ENCODE measurements around the gene LRR1. TPM values are rescaled to one million over a fixed set of nuclear protein-coding genes. Genes with fewer than 3 reads are reported as not detected.
"Not testable (repeated sequence)": the region's sequence is repeated elsewhere in the genome, so short reads cannot be mapped to it uniquely, and the experiment has no call there.

The LRR1 gene
- total RNA-seq, 1 donor from 2014 or later: 6.2 TPM

DNA sequence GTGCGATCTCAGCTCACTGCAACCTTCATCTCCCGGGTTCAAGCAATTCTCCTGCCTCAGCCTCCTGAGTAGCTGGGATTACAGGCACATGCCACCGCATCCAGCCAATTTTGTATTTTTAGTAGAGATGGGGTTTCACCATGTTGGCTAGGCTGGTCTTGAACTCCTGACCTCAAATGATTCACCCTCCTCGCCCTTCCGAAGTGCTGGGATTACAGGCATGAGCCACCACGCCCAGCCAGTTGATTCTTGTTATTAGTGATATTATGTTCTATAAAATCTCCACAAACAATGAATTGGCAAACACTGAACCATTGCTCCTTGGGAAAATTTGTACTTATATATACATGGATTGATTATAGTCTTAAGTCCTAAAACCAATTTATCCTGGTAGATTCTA is 58.8 kb downstream of the LRR1 start:
- DNase-seq (ENCODE audit: missing footprints); ATAC-seq; intact Hi-C loops (cut with DNase I): not testable (repeated sequence)

DNA sequence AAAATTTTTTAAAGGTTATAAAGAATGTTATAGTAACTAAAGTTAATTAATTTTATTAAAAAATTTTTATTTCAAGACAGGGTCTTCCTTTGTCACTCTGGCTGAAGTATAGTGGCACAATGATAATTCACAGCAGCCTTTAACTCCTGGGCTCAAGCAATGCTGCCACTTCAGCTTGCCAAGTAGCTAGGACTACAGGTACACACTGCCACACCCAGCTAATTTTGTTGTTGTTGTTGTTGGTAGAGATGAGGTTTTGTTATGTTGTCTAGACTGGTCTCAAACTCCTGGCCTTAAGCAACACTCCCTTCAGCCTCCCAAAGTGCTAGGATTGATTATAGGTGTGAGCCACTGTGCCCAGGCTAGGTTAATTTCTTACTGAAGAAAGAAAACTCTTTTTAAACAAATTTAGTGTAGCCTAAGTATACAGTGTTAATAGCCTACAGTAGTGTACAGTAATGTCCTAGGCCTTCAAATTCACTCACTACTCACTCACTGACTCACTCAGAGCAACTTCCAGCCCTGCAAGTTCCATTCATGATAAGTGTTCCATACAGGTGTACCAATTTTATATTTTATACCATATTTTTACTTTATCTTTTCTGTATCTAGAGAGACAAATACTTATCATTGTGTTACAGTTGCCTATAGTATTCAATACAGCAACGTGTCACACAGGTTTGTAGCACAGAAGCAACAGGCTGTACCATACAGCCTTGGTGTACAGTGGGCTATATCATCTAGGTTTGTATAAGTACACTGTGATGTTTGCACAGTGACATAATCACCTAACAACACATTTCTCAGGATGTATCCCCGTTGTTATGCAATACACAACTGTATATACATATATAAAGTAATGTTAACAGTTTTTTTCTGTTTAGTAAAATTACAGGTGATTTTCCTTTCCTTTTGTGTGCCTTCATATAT is 61.1 kb downstream of the LRR1 start:
- intact Hi-C loops (cut with DNase I): no loop called here
- DNase-seq (ENCODE audit: missing footprints) (no peak), ATAC-seq (no peak)

Other genes starting within 250 kb of the LRR1 start
- gene RPS29, start 12.6 kb upstream of the LRR1 start, total RNA-seq: 918 TPM
- 138 TPM for gene RPL36AL, start 21.7 kb downstream of the LRR1 start, total RNA-seq
- 10.8 TPM for gene MGAT2, start 21.9 kb downstream of the LRR1 start, total RNA-seq
- 6.1 TPM for gene DNAAF2, start 36.3 kb downstream of the LRR1 start, total RNA-seq
- 0.54 TPM for gene POLE2, start 89.3 kb downstream of the LRR1 start, total RNA-seq
- 7.1 TPM for gene KLHDC1, start 94.2 kb downstream of the LRR1 start, total RNA-seq
- gene KLHDC2, start 169.2 kb downstream of the LRR1 start, total RNA-seq: 84.4 TPM